ENCODE data around the gene VWA8. TPM values are rescaled to one million over a fixed set of nuclear protein-coding genes. Genes with fewer than 3 reads are reported as not detected.

Gene VWA8
- total and polyA plus RNA-seq, 2 of the 13 experiments (the other 11 are each of a cell fraction or from before 2014, with no cell fraction given), result 9.1 to 17.3 TPM

DNA sequence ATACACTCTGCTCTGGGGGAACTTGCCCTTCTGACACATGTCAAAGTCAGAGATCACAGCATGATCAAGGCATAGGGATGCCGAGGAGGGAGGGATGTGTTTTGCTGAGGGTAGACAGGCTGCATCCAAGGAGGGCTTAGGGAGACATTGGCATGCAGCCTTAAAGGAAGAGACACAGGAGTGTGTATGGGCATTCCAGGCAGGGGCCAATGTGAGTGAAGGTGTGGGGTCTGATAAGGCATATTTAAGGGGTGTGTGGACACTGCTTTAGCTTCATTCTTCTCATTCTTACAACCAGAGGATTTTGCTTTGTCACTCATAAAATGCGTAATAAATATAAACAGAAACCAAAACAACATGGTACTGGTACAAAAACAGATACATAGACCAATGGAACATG is 310.2 kb downstream of the VWA8 start:
- intact Hi-C loops (cut with micrococcal nuclease; ENCODE audit: unreplicated experiment) (loop anchor here (5.0 kb wide), 1 partner anchor 53 kb away; no protein-coding TSS in a partner anchor), in situ Hi-C loops (cut with HindIII; ENCODE audit: extremely low pct_ligation_motif_present, low pct_unique_long_range_greater_than_20kb) (loop anchor here (5.0 kb wide), 1 partner anchor 238 kb away; no protein-coding TSS in a partner anchor)
- 98% methylated on average over 2 of the region's 2 CpGs for WGBS (ENCODE audit: low lambda C conversion rate)
- Histone ChIP-seq H2AFZ (ENCODE audit: low read length) (no peak overlapping the region), H4K20me1 (ENCODE audit: insufficient read depth, low read length) (no peaks in the 10 kb centered on the region), H3K79me2 (ENCODE audit: insufficient read depth, low read length) (no peaks in the 10 kb centered on the region), H3K27me3 (ENCODE audit: control insufficient read depth in 1 of 2, insufficient read depth in 2 of 2, low read length in 2 of 2) (no peaks in the 10 kb centered on the region), H3K9ac (ENCODE audit: insufficient read depth, low read depth, low read length) (no peak overlapping the region), H3K4me2 (ENCODE audit: low read depth, low read length) (no peak overlapping the region), H3K4me1 (ENCODE audit: insufficient read depth, low read length) (peaks cover 67% of the 10 kb centered on the region), H3K36me3 (replicated peaks in 1 of 2; ENCODE audit: control insufficient read depth in 1 of 2, insufficient read depth in 2 of 2, low read length in 2 of 2) (no peaks in the 10 kb centered on the region), H3K9me3 (ENCODE audit: low read length) (no peaks in the 10 kb centered on the region), H3K4me3 (replicated peaks in 1 of 3; ENCODE audit: insufficient read depth in 1 of 3, low read depth in 2 of 3, low read length in 3 of 3) (no peak overlapping the region), H3K27ac (ENCODE audit: extremely low read length, insufficient read depth, low read length) (peak overlapping the region; percentile 28)
- POLR2A ChIA-PET, result interaction anchor here (1.7 kb wide), 1 partner anchor 45 kb away, joined by 4 read pairs; no protein-coding TSS in a partner anchor
- ATAC-seq (no peak), DNase-seq (ENCODE audit: low spot score) (no peak), FAIRE-seq (no peak)
- CTCF ChIA-PET (ENCODE audit: low intra/inter-chr PET ratio, low total read pairs), result no interaction called here
- BruUV-seq (replicated peaks), result no TSS peak
- TF ChIP-seq REXO4 (CRISPR knock-in tag; IDR thresholded peaks at IDR 0.05; ENCODE audit: borderline replicate concordance) (no peak), JARID2 (CRISPR knock-in tag; IDR thresholded peaks at IDR 0.05; ENCODE audit: insufficient replicate concordance) (no peak)

- no peak for FAIRE-seq
- intact Hi-C loops (cut with micrococcal nuclease; ENCODE audit: unreplicated experiment), result loop anchor here (2.0 to 5.0 kb wide), 4 partner anchors 43 to 102 kb away; no protein-coding TSS in a partner anchor
- H3K36me3 ChIP-seq (replicated peaks in 1 of 2; ENCODE audit: control insufficient read depth in 1 of 2, insufficient read depth in 2 of 2, low read length in 2 of 2), result no peaks in the 10 kb centered on the region
- no peaks in the 10 kb centered on the region for H3K27me3 ChIP-seq (ENCODE audit: control insufficient read depth in 1 of 2, insufficient read depth in 2 of 2, low read length in 2 of 2)
- H2AFZ ChIP-seq (ENCODE audit: low read length), result no peak overlapping the region
- no peaks in the 10 kb centered on the region for H4K20me1 ChIP-seq (ENCODE audit: insufficient read depth, low read length)
- no peak for ATAC-seq
- H3K4me1 ChIP-seq (ENCODE audit: insufficient read depth, low read length), result peaks cover 78% of the 10 kb centered on the region
- no peaks in the 10 kb centered on the region for H3K9me3 ChIP-seq (ENCODE audit: low read length)
- ChIA-PET CTCF (ENCODE audit: low intra/inter-chr PET ratio, low total read pairs) (no interaction called here), POLR2A (interaction anchor here (0.6 to 3.2 kb wide), 8 partner anchors 36 to 589 kb away, joined by 3 to 46 read pairs (median 4); partner anchors contain the start of gene WBP4)
- peak overlapping the region; percentile 90 for H3K27ac ChIP-seq (ENCODE audit: extremely low read length, insufficient read depth, low read length)
- no TSS peak for BruUV-seq (replicated peaks)
- H3K4me2 ChIP-seq (ENCODE audit: low read depth, low read length), result no peak overlapping the region
- no peaks in the 10 kb centered on the region for H3K79me2 ChIP-seq (ENCODE audit: insufficient read depth, low read length)
- peak; percentile 41 for DNase-seq (ENCODE audit: low spot score)
- no peak overlapping the region for H3K4me3 ChIP-seq (replicated peaks in 1 of 3; ENCODE audit: insufficient read depth in 1 of 3, low read depth in 2 of 3, low read length in 3 of 3)
- H3K9ac ChIP-seq (ENCODE audit: insufficient read depth, low read depth, low read length), result no peak overlapping the region
- WGBS (ENCODE audit: low lambda C conversion rate), result 82% methylated on average over 3 of the region's 3 CpGs
- in situ Hi-C loops (cut with HindIII; ENCODE audit: extremely low pct_ligation_motif_present, low pct_unique_long_range_greater_than_20kb), result loop anchor here (5.0 kb wide), 2 partner anchors 42 to 237 kb away; no protein-coding TSS in a partner anchor
- TF ChIP-seq SMC3 (IDR thresholded peaks at IDR 0.05; ENCODE audit: low read length), result peak; percentile 19; the same call in 1 of the 2 replicates
- TF ChIP-seq ZNF121 (CRISPR knock-in tag; IDR thresholded peaks at IDR 0.05), result no peak
- TF ChIP-seq ARID5B (CRISPR knock-in tag; IDR thresholded peaks at IDR 0.05), result 0 out of 2 replicates have a peak, but pooled peaks have one; percentile 9
- TF ChIP-seq, protein P1, sequence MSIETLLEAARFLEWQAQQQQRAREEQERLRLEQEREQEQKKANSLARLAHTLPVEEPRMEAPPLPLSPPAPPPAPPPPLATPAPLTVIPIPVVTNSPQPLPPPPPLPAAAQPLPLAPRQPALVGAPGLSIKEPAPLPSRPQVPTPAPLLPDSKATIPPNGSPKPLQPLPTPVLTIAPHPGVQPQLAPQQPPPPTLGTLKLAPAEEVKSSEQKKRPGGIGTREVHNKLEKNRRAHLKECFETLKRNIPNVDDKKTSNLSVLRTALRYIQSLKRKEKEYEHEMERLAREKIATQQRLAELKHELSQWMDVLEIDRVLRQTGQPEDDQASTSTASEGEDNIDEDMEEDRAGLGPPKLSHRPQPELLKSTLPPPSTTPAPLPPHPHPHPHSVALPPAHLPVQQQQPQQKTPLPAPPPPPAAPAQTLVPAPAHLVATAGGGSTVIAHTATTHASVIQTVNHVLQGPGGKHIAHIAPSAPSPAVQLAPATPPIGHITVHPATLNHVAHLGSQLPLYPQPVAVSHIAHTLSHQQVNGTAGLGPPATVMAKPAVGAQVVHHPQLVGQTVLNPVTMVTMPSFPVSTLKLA (IDR thresholded peaks at IDR 0.05), result no peak
- TF ChIP-seq TEAD3 (CRISPR knock-in tag; optimal IDR thresholded peaks at IDR 0.05; ENCODE audit: borderline replicate concordance), result peak; percentile 25
These were observed 311.2 kb downstream of the VWA8 start for GRCh38 chr13:41649659-41650058.
